Fibroblast of skin of right biceps (primary cell): ENCODE data around the gene IL2RA.
"Not testable (repeated sequence)": the region's sequence is repeated elsewhere in the genome, so short reads cannot be mapped to it uniquely, and the experiment has no call there.

Experiments used
- DNase-seq: peaks from one replicate; pipeline ENCODE4 v3.0.0-alpha.2; 2013

Gene IL2RA

DNA sequence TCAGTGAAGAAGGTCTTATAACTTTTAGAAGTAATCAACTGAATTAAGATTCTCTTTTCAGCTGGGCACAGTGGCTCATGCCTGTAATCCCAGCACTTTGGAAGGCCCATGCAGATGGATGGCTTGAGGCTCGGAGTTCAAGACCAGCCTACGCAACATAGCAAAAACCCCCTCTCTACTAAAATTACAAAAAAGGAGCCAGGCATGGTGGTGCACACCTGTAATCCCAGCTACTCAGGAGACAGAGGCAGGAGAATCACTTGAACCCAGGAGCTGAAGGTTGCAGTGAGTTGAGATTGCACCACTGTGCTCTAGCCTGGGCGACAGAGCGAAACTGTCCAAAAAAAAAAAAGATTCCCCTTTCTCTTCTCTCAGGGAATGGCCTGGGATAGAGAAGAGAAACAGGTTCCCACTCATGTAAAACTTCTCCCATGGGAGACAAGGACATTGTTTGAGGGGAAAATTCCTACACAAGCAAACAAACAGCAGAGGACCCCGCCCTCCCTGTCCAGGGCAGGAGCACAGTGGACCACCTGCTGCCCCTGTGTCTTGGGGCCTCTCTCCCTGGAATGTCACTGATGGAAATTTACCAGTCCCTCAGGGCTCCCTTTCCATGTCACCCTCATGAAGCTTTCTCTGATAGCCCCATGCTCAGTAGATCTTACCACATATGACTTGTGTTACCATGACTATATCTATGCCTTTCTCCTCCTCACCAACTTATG is 5.6 kb downstream of the IL2RA start:
- DNase-seq: no peak

DNA sequence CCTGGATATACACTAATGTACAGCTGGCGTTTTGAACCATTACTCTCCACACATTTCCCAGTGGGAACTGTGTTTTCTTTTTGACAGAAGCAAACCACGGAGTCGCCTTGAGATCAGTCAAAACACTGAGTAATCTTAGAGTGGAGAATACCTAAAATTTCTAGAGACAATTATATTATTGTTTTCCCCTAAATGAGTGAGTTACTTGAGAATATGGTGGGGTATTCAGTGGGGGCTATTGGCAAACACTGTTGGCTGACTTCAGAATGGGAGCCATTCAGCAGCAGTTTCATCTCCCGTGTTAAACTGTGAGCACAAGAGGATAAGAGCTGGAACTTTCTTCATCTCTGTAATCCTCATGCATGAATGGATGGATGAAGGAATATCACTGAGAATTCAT is 6.2 kb downstream of the IL2RA start:
- no peak for DNase-seq

DNA sequence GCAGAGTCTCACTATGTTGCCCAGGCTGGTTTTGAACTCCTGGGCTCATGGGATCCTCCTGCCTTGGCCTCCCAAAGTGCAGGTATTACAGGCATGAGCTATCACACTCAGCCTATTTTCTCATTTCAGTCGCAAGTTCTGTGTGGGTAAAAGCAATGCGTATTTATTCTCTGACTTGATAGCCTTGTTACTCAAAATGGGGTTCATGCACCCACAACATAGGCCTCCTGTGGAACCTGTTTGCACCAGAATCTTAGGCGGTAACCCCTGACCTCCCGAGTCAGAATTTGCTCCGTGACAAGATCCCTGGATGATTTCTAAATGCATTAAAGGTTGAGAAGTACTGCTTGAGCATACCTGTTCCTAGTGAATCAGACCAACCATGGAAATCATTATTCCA is 7.3 kb downstream of the IL2RA start:
- DNase-seq: no peak

DNA sequence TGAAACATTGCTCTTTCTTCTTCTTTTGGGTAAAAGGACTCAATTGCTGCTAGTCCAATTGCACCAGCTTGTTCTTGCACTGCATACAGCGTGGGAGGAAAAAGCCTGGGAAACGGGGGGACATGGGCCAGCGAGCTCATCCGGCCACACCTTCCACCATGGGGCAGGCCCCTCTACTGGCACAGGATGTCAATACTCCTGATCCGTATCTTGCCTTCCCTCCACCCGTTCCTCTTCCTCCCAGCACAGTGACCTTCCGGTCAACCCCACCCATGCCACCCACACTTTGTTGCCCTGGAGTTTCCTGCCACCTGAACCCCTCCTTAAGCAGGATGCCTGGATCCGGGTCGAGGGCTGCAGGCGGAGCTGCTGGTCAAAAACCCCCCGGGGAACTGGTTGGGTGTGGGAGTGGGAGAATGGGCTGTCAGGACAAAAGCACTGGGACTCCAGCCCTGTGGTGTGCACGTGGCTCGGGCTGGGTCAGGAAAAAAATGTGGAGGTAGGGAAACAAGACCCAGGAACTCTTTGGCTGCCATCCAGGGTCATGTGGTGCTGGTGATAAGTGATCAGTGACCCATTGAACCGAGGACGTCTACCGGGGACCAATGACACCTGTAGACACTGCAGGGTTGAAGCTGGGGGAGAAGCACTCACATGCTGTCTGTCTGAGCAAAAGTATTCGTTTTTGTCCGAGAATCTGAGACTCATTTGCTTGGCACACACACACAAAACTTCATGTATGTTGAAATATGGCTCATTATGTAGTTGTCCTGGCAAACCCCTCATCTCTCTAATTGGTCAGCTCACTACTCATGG is 8.1 kb downstream of the IL2RA start:
- no peak for DNase-seq

DNA sequence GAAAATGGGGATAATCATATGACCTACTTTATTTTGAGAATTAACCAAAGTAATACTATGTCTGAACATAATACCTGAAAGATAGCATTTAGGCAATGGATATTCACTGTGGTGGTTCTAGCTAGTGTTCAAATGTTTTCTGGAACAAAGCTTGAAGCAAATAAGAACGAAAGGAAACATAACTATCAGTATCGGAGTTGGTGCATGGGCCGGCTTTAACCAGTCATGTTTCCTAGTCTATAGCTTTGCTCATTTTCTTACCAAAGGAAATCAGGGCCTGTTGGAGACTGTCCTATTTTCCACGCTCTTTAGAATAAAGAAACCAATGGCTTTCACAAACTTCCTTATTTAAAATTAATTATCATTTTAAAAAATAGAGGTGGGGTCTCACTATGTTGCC is 8.9 kb downstream of the IL2RA start:
- no peak for DNase-seq

DNA sequence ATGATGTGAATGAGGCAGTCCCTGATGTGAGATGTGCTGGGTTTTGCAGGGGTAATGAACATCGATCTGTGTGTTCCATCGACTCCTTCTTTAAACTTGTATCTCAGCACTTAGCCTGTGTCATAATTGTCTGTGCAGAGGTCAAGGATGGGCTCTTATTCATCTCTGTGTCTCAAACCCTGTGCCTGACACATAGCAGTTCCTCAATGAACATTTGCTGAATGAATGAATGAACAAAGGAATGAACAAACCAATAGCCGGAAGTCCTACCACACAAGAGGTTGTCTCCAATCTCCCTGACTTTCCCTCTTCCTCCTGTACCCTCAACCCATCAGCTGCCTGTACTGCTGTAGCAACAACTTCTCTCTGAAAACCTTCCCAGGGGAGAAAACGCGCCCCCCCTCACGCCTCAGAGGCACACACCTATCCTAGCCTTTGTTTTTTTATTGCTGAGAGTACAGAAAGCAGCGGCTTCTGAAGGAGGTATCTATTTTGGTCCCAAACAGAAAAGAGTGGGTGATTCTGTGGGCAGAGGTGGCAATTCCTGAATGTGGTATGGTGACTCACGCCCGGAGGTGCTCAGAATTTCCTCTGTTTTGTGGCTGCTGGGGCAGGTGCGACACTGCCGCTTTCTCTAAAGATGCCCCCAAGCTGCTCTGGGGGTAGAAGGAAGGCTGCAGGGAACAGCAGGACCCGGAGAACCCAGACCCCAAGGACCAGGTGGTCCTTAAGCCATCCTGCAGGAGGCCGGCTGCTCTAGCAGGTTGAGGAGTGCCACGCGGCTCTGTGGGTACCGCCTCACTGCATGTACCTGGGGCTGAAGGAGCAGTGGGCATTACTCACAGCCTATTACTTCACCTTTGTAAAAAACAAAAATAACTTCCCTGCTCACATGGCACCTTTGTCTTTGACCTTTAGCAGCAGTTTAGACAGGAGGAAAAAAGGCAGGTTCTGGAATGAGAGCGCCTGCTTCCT is 9.6 kb downstream of the IL2RA start:
- DNase-seq: no peak

DNA sequence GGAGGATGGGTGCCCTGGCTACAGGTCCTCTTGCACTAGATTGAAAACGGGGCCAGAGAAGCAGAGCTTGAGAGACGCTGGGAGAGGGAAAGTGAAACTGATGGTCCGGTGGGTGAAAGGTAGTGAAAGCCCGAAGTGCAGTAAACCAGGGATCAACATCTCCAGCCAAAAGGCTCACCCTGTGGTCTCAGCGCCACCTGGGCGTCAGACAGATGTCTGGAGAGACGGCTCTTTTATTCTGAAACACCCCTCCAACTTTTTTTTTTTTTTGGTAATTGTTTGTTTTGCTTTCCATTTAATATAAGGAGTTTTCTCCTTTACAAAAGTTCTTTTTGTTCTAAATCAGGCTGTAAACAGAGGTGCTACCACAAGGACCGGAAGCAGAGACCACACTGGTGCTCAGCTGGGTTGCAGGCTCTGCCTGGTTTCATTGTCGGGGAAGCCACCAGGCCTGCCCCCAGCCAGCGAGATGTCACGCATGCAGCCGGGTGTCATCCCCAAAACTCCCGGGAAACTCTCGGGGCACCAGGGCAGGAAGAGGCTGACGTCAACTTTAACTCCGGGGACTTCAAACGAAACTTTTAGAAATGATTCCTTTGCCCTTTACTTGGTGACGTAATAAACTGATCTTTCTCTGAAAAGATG is 11.2 kb downstream of the IL2RA start:
- DNase-seq: peak; percentile 9

DNA sequence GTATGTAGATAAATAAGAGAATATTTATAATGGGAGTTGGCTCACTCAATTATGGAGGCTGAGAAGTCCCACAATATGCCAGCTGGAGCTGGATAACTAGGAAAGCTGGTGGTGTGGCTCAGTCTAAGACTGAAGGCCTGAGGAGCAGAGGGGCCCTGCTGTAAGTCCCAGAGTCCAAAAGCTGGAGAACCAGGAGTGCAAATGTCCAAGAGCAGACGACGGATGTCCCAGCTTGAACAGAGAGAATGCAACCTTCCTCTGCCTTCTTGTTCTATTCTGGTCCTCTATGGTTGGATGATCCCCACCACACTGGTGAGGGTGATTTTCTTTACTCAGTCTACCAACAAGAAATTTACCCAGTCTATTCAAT is 13.2 kb downstream of the IL2RA start:
- no peak for DNase-seq

DNA sequence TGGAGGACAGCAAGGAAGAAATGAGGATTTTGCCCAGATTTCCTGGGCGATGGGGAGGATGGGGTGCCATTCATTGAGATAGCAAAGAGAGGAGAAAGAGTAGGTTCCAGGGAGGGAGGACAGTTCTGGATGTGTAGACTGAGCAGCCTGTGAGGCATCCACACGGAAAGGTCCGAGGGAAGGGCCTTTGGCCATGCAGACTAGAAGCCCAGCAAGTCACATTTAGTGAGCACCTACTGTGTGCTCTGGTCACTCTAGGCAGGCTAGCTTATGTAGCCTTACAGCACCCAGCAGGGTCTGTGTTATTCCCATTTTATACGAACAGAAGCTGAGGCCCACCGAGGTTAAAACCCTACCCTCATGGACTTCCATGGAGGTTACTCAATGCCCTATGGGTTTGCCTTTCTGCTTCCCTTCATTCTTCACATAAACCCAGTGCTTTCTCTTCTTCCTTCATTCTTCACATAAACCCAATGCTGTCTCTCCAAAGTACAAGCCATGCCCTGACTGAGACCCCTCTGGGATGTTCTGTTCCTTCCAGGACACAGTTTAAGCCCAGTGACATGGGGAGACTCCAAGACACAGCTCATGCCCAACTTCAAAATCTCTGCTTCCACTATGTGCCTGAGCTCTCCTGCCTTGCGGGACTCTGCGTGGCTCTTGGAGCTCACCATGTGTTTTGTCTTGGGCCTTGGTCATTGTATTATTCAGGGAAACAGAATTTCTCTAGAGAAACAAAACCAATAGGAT is 13.7 kb downstream of the IL2RA start:
- no peak for DNase-seq

DNA sequence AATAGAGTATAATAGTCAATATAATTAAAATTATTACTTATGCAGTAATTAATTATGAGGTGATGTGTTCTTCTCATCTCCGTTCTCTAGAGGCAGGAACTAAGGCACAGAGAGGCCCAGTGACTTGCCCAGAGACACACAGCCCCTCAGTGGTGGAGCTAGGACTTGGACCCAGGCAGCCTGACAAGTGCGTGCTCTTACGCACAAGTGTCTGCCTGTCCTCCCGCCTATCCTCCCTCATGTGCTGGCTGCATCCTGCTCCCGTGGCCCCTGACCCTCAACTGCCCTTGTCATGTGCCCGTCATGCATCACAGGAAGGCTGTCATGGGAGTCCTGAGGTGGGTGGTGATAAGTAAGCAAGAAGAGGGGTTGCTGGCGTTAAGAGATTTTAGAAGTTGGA is 14.3 kb downstream of the IL2RA start:
- no peak for DNase-seq

DNA sequence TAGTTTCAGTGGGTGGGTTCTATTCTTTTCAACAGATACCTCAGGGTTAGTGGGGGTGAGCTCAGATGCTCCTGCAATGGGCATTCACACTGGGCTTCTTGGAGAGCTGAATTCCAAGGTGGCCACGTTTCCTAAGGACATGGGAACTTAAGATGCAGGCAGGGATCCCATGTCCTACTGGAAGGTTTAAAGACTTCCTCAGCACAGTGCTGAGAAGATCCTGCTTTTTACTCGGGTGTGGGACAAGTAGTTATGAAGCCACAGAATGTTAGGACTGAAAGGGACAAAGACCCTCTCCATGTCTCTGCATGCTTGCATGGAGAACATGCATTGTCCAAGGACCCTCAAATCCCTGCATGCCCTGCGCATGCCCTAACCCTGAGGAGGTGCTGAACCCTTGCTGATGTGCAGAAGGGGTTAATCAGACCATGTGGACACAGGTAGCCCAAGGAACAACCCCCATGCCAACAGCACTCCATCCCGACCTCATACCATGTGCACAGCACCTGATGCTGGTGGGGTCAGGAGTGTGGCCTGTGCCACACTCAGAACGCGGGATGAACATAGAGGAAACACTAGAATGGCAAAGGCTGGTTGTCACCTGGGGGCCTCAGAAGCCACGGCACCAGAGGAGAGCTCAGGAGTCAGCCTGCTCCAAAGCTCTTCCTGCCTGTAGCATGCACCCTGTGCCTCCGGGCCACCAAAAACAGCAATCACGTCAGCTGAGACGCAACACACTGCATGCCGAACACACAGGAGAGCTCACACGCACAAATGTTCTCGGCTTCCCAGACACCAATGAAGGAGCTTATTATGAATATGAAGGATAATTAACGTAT is 15.2 kb downstream of the IL2RA start:
- DNase-seq: no peak

DNA sequence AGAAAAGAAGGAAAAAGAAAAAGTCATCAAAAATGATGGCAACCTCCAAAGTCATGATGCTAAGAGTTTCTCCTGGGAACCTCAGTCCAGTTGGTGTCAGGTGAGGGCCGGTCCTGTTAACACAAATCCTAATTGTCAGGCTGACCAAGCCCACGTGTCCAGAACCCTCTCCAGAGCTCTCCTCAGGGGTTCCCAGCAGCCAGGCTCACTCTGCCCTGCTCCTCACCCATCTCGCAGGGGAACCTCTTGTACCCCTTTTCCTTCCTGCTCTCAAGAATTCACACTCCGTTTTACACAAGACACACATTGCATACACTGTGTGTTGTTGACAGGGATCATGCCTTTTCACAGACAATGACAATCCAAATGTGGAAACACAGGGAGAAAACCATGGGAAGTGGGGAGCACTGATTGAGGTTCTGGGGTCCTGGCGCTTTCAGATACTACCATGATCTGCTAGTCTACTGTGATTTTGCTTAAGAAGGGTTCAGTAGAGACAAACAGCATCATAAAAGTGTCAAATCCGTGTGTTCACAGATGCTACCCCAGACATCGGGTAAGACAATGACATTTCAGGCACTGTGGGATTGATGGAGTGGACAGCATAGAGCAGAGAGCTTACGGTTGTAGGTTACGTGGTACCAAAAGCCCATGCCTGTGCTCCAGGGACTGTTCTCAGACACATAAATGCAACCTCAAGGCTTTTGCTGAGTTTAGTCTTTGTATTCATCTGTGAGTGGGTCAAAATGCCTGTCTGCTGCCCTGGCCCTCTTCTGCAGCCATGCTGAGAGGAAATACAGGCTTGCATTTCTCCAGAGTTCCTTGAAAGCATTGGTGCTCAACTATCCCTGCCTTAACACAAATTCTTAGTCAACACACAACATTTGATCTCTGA is 16.0 kb downstream of the IL2RA start:
- no peak for DNase-seq

DNA sequence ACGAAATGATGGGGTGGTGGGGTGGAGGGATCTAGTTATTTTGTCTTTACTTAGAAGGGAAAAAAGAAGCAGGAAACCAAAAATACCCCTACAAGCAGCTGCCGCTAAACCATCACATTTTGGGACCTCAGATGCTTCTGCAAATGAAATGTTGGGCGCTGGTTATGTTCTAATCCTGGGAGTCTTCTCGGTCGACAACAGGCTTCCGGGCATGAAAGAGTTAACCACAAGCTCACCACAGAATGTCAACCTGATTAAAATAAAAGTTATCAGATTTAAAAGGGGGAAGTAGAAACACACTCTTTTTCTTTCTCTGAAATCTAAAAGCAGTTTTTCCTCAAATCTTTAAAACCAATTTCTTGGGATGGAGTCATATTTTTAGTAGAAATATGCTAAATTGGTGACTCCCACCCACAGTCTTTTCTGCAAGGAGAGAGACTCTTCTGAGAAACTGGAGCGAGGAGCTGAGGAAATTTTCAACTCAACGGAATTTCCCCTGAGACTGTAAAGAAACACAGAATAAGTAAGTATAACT is 16.8 kb downstream of the IL2RA start:
- DNase-seq: no peak

DNA sequence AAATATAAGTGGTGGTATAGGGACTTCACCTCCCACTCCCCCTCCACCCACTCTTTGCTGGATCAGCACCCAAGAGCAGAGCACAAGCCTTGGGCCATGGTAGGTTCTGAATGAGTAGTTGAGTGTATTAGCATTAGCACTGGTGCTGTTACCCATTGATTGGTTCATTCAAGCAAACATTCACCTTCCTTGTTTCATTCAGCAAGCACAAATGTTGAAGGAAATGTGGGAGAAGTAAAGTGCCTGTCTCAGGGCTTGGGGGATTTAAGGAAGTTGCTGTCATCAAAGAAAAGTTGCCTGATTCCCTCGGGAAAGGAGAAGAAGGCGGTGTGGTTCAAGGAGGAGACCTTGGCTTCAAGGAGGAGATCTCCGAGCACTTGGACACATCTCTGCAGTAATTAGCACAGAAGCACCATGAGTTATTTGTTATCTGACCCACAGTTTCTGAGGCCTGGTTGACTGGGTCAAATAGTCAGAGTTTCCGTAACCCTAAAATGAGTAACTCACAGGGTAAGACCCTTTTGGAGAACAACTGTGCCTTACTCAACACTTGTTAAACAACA is 17.3 kb downstream of the IL2RA start:
- DNase-seq: no peak

DNA sequence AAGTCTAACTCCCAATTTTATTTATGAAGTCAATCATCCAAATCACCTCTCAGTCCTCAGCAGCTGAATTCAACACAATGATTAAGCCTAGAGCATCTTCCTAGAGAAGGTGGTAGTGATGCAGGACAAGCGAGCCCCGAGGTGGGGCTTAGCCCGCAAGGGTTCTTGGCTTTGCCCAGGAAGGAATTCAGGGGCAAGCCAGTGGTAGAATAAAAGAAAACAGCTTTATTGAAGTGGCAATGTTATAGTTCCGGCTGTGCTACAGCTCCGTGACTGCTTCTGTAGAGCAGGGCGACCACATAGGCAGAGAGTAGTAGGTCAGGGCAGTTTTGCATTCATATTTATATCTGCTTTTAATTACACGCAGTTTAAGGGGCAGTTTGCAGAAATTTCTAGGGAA is 18.1 kb downstream of the IL2RA start:
- DNase-seq: no peak

DNA sequence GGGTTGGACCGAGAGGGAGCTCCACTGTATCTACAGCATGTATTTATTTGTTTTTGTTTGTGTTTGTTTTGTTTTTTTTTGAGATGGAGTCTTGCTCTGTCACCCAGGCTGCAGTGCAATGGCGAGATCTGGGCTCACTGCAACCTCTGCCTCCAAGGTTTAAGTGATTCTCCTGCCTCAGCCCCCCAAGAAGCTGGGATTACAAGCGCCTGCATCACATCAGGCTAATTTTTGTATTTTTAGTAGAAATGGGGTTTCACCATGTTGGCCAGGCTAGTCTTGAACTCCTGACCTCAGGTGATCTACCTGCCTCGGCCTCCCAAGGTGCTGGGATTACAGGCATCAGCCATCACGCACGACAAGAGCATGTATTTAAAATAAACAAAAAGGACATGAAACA is 18.8 kb downstream of the IL2RA start:
- not testable (repeated sequence) for DNase-seq

DNA sequence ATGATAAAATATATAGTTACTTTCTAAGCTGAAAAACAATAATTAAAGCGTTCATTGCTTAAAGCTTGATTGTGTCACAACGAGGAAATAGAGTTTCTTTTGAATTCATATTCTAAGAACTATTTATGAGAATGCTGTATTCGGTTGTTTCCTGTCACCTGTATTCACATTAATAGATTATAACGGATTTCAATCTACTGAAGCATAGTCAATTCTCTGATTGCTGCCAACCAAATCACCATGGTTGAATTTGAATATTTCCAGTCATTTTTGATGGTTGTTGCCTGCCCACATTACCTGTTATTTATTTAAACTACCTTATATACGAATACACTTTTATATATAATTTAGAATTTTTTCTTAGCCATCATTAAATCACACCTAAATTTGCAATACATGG is 22.0 kb downstream of the IL2RA start:
- no peak for DNase-seq

DNA sequence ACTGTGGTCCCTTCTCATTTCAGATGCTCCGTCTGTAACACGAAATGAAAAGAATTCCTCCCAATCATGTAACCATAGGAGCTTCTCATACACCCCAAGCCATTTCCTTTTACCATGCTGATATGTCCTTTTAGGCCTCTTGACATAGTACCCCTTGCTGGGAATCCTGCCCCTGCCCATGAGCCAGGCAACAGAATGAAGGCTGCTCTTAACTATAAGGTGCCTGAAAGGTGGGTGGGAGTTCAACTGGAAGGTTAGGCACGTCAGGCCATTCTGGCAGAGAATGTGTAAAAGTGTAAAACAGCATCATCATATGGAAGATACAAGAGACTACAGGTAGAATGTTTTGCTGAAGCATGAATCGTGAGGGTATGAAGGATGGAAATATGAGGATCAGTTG is 22.5 kb downstream of the IL2RA start:
- no peak for DNase-seq

DNA sequence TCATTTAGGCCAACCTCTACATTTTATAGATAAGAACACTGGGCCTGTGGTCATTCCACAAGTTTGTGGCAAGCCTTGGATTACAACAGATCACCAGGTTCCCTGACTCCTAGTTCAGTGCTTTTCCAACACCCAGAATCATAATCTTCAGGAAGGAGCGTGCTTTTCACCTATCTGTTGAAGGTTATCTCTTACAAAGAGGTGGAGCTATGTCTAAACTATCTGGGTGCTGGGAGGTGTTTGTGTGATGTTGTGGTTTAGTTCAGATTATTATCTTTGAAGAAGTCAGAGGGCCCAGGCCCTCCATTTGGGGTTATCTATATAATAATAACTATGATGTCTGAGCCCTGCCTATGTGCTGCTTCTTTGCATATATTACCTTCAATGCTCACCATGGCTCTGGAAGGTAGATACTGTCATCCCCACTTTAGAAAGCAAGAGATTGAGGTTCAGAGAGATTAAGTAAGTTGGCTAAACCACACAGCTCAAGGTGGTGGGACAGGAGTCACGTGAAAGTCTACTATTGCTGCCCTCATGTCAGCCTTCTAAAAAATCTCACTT is 24.0 kb downstream of the IL2RA start:
- no peak for DNase-seq
